Measurements from ENCODE around the gene C6orf136. TPM values are rescaled to one million over a fixed set of nuclear protein-coding genes. Genes with fewer than 3 reads are reported as not detected.

The C6orf136 gene
- polyA plus RNA-seq, 2 of the 4 experiments (the other 2 are of a cell fraction) = 7.5 to 11.7 TPM

DNA sequence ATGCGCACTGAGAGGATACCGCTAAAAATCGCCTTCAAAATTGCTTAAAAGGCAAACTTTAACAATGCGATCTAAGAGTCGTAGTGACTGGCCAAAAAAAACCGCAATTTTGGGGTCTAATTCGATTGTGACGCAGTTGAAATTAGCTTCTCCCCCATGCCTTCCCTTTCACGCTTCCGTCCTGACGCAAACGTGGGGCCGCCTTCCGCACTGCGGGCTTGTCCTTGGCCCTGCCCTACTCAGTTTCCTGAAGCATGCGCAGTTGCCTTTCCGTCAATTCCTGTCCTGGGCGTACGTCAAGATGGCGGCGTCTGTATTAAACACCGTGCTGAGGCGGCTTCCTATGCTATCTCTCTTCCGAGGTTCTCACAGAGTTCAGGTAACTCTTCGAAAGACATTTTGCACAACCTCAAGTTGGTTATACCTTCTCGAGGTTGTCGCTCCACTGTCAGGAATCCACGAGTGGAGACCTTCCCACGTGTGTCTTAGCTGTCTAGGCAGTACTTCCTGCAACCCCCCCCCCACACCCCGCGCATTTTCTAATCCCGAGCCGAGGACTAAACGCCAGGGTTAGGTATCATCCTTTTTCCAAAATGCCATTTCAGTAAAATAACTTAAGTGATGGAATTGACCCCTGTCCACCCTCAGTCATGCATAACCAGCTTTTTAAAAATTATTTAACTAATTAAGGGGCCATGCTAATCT lies 29.2 kb upstream of the C6orf136 start, which contains the start of gene MRPS18B (continued):
- TF ChIP-seq, protein P1, sequence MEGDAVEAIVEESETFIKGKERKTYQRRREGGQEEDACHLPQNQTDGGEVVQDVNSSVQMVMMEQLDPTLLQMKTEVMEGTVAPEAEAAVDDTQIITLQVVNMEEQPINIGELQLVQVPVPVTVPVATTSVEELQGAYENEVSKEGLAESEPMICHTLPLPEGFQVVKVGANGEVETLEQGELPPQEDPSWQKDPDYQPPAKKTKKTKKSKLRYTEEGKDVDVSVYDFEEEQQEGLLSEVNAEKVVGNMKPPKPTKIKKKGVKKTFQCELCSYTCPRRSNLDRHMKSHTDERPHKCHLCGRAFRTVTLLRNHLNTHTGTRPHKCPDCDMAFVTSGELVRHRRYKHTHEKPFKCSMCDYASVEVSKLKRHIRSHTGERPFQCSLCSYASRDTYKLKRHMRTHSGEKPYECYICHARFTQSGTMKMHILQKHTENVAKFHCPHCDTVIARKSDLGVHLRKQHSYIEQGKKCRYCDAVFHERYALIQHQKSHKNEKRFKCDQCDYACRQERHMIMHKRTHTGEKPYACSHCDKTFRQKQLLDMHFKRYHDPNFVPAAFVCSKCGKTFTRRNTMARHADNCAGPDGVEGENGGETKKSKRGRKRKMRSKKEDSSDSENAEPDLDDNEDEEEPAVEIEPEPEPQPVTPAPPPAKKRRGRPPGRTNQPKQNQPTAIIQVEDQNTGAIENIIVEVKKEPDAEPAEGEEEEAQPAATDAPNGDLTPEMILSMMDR (IDR thresholded peaks at IDR 0.05) = no peak
- TF ChIP-seq FOXS1 (CRISPR knock-in tag; IDR thresholded peaks at IDR 0.05) (no peak), RARB (CRISPR knock-in tag; IDR thresholded peaks at IDR 0.05) (no peak), KDM1A (IDR thresholded peaks at IDR 0.05; ENCODE audit: low read depth) (no peak), MAZ (IDR thresholded peaks at IDR 0.05; ENCODE audit: borderline replicate concordance, low read depth, low read length) (0 out of 2 replicates have a peak, but pooled peaks have one; percentile 17), ZC3H11A (IDR thresholded peaks at IDR 0.05) (no peak), NFE2L2 (conservative IDR thresholded peaks at IDR 0.05; ENCODE audit: low read length) (no peak), RCOR1 (IDR thresholded peaks at IDR 0.05; ENCODE audit: low read depth, low read length) (no peak), POLR2A (IDR thresholded peaks at IDR 0.05; ENCODE audit: low read length) (peak; percentile 79), MYC (IDR thresholded peaks at IDR 0.05; ENCODE audit: borderline replicate concordance, low read length) (peak; percentile 73; the same call in 1 of the 2 replicates), KDM5A (IDR thresholded peaks at IDR 0.05) (peak; percentile 81), BHLHE40 (IDR thresholded peaks at IDR 0.05; ENCODE audit: low read depth, low read length) (no peak), PHF8 (IDR thresholded peaks at IDR 0.05; ENCODE audit: borderline replicate concordance, low read depth) (peak; percentile 59; the same call in 1 of the 2 replicates), TFCP2L1 (CRISPR knock-in tag; IDR thresholded peaks at IDR 0.05) (no peak), EP300 (IDR thresholded peaks at IDR 0.05) (no peak), HEYL (CRISPR knock-in tag; IDR thresholded peaks at IDR 0.05) (no peak), ESRRA (IDR thresholded peaks at IDR 0.05; ENCODE audit: borderline replicate concordance, low read length) (no peak), RFX5 (IDR thresholded peaks at IDR 0.05) (no peak), SMC3 (IDR thresholded peaks at IDR 0.05) (no peak), EHF (CRISPR knock-in tag; IDR thresholded peaks at IDR 0.05) (no peak), ZNF302 (CRISPR knock-in tag; IDR thresholded peaks at IDR 0.05) (no peak), JUN (IDR thresholded peaks at IDR 0.05) (no peak; a peak in 2 of 5 replicates), CHD4 (IDR thresholded peaks at IDR 0.05; ENCODE audit: borderline replicate concordance) (no peak), GATA3 (IDR thresholded peaks at IDR 0.05; ENCODE audit: borderline replicate concordance) (no peak), RAD21 (conservative IDR thresholded peaks at IDR 0.05 in 1 of 2, IDR thresholded peaks at IDR 0.05 in 1 of 2) (no peak), HDAC2 (IDR thresholded peaks at IDR 0.05) (no peak; the same call in 1 of the 2 replicates), CBX8 (IDR thresholded peaks at IDR 0.05) (no peak), EHMT2 (IDR thresholded peaks at IDR 0.05; ENCODE audit: low read depth) (no peak)
- TF ChIP-seq, protein P2, sequence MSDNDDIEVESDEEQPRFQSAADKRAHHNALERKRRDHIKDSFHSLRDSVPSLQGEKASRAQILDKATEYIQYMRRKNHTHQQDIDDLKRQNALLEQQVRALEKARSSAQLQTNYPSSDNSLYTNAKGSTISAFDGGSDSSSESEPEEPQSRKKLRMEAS (IDR thresholded peaks at IDR 0.05) = peak; percentile 73
- TF ChIP-seq, protein P3, sequence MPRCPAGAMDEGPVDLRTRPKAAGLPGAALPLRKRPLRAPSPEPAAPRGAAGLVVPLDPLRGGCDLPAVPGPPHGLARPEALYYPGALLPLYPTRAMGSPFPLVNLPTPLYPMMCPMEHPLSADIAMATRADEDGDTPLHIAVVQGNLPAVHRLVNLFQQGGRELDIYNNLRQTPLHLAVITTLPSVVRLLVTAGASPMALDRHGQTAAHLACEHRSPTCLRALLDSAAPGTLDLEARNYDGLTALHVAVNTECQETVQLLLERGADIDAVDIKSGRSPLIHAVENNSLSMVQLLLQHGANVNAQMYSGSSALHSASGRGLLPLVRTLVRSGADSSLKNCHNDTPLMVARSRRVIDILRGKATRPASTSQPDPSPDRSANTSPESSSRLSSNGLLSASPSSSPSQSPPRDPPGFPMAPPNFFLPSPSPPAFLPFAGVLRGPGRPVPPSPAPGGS (IDR thresholded peaks at IDR 0.05) = 0 out of 3 replicates have a peak, but pooled peaks have one; percentile 65
- TF ChIP-seq, protein P4, sequence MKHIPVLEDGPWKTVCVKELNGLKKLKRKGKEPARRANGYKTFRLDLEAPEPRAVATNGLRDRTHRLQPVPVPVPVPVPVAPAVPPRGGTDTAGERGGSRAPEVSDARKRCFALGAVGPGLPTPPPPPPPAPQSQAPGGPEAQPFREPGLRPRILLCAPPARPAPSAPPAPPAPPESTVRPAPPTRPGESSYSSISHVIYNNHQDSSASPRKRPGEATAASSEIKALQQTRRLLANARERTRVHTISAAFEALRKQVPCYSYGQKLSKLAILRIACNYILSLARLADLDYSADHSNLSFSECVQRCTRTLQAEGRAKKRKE (CRISPR knock-in tag; IDR thresholded peaks at IDR 0.05; ENCODE audit: low read depth) = no peak
- TF ChIP-seq, protein P5, sequence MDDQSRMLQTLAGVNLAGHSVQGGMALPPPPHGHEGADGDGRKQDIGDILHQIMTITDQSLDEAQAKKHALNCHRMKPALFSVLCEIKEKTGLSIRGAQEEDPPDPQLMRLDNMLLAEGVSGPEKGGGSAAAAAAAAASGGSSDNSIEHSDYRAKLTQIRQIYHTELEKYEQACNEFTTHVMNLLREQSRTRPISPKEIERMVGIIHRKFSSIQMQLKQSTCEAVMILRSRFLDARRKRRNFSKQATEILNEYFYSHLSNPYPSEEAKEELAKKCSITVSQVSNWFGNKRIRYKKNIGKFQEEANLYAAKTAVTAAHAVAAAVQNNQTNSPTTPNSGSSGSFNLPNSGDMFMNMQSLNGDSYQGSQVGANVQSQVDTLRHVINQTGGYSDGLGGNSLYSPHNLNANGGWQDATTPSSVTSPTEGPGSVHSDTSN (IDR thresholded peaks at IDR 0.05) = no peak
- TF ChIP-seq, protein P6, sequence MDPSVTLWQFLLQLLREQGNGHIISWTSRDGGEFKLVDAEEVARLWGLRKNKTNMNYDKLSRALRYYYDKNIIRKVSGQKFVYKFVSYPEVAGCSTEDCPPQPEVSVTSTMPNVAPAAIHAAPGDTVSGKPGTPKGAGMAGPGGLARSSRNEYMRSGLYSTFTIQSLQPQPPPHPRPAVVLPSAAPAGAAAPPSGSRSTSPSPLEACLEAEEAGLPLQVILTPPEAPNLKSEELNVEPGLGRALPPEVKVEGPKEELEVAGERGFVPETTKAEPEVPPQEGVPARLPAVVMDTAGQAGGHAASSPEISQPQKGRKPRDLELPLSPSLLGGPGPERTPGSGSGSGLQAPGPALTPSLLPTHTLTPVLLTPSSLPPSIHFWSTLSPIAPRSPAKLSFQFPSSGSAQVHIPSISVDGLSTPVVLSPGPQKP (IDR thresholded peaks at IDR 0.05; ENCODE audit: low read depth, low read length) = no peak
- TF ChIP-seq, protein P7, sequence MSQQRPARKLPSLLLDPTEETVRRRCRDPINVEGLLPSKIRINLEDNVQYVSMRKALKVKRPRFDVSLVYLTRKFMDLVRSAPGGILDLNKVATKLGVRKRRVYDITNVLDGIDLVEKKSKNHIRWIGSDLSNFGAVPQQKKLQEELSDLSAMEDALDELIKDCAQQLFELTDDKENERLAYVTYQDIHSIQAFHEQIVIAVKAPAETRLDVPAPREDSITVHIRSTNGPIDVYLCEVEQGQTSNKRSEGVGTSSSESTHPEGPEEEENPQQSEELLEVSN (IDR thresholded peaks at IDR 0.05; ENCODE audit: borderline replicate concordance, low read depth) = 0 out of 2 replicates have a peak, but pooled peaks have one; percentile 23
